SIG-M5 (cell line): ENCODE results near the gene SLC66A2.

Experiments
- DNase-seq: peaks from one replicate; lab custom pipeline; 2025; lab: John Stamatoyannopoulos, UW

SLC66A2 gene

GRCh38 chr18:79903071-79903635, 48.3 kb downstream of the SLC66A2 start:
- no peak for DNase-seq

GRCh38 chr18:79902640-79903039, 48.8 kb downstream of the SLC66A2 start:
- no peak for DNase-seq

GRCh38 chr18:79902075-79902474, 49.4 kb downstream of the SLC66A2 start:
- DNase-seq: no peak

- DNase-seq: no peak
Measured at GRCh38 chr18:79901665-79902064, 49.8 kb downstream of the SLC66A2 start.

- DNase-seq: no peak
Measured at GRCh38 chr18:79900610-79901570, 50.6 kb downstream of the SLC66A2 start.

- DNase-seq: no peak
Measured at GRCh38 chr18:79899609-79900445, 51.6 kb downstream of the SLC66A2 start.

GRCh38 chr18:79898952-79899608, 52.4 kb downstream of the SLC66A2 start:
- no peak for DNase-seq

- no peak for DNase-seq
Measured at GRCh38 chr18:79897940-79898625, 53.4 kb downstream of the SLC66A2 start.

GRCh38 chr18:79896738-79897137, 54.7 kb downstream of the SLC66A2 start:
- DNase-seq: no peak

- DNase-seq: no peak
Measured at GRCh38 chr18:79890674-79891073, 60.8 kb downstream of the SLC66A2 start.

GRCh38 chr18:79889569-79889968, 61.9 kb downstream of the SLC66A2 start:
- DNase-seq: no peak

GRCh38 chr18:79888016-79888415, 63.4 kb downstream of the SLC66A2 start:
- no peak for DNase-seq

- no peak for DNase-seq
Measured at GRCh38 chr18:79887181-79888000, 64.1 kb downstream of the SLC66A2 start.

- no peak for DNase-seq
Measured at GRCh38 chr18:79884963-79885728, 66.3 kb downstream of the SLC66A2 start.

- DNase-seq: no peak
Measured at GRCh38 chr18:79884294-79884962, 67.0 kb downstream of the SLC66A2 start.

- no peak for DNase-seq
Measured at GRCh38 chr18:79883461-79884293, 67.8 kb downstream of the SLC66A2 start.

GRCh38 chr18:79882522-79883241, 68.8 kb downstream of the SLC66A2 start:
- DNase-seq: no peak

GRCh38 chr18:79881695-79882094, 69.8 kb downstream of the SLC66A2 start:
- no peak for DNase-seq
